Tibial nerve (tissue), 4 donors: Measurements from ENCODE around the gene SRF. TPM values are rescaled to one million over a fixed set of nuclear protein-coding genes. Genes with fewer than 3 reads are reported as not detected.
"Not testable (repeated sequence)": the region's sequence is repeated elsewhere in the genome, so short reads cannot be mapped to it uniquely, and the experiment has no call there.

Source experiments
- DNase-seq, 2 donors: peaks; one replicate each; pipeline ENCODE4 v3.0.0-alpha.2; 2019; ENCODE audit warnings: low spot score in 2 of 2
- H3K27ac ChIP-seq, 4 donors: fragments of 200-600 bp; sonication (generic) in 3 of 4; one replicate each; pipeline ENCODE4 v1.5.1; 2017 to 2019; ENCODE audit warnings: mild to moderate bottlenecking in 1 of 4
- H3K27me3 ChIP-seq, 2 donors: fragments of 200-600 bp; sonication (generic) in 1 of 2; one replicate each; pipeline versions ENCODE4 v1.5.1 to v1.6.0; 2017 to 2019
- H3K36me3 ChIP-seq, 3 donors: fragments of 200-600 bp; sonication (generic); one replicate each; pipeline ENCODE4 v1.5.1; 2018 to 2019
- H3K4me1 ChIP-seq, 4 donors: fragments of 200-600 bp; sonication (generic) in 3 of 4; one replicate each; pipeline ENCODE4 v1.5.1; 2017 to 2019
- H3K4me3 ChIP-seq, 4 donors: fragments of 200-600 bp; sonication (generic) in 3 of 4; one replicate each; pipeline ENCODE4 v1.5.1; 2017 to 2019; ENCODE audit warnings: mild to moderate bottlenecking in 1 of 4, moderate library complexity in 1 of 4
- H3K9me3 ChIP-seq, 4 donors: fragments of 200-600 bp; sonication (generic) in 3 of 4; one replicate each; pipeline ENCODE4 v1.5.1; 2017 to 2019
- EP300 ChIP-seq, 2 donors: sonication (generic); formaldehyde crosslinking; IDR thresholded peaks; one replicate each; pipeline ENCODE4 v1.6.1; 2017; ENCODE audit warnings: antibody characterized with exemption in 2 of 2, mild to moderate bottlenecking in 1 of 2
- POLR2A ChIP-seq, 2 donors: fragments of 450-650 bp; IDR thresholded peaks; one replicate each; pipeline ENCODE4 v1.6.1; 2017; ENCODE audit warnings: antibody characterized with exemption in 2 of 2, mild to moderate bottlenecking in 2 of 2, moderate library complexity in 2 of 2
- WGBS, 2 donors: methylation state at CpG; one replicate each; pipeline ENCODE4 v1.1.5; 2018; 5-methylcytosine and 5-hydroxymethylcytosine counted together
- total RNA-seq, 4 donors: library from RNA; depleted of rRNA; stranded (reverse); fragments of >200 nt; gene quantifications; one replicate each; pipeline ENCODE4 v1.1.0, GENCODE V29; 2016
- TF ChIP-seq, protein P1 (sequence below), 5 experiments: fragments of 200-600 bp in 3 of 5; fragments of 450-650 bp in 2 of 5; sonication (generic) in 3 of 5; IDR thresholded peaks; one replicate each; pipeline ENCODE4 v1.5.1; 2016 to 2019; ENCODE audit warnings: antibody characterized with exemption in 5 of 5, mild to moderate bottlenecking in 3 of 5, moderate library complexity in 2 of 5

The SRF gene
- total RNA-seq, 4 donors from 2014 or later: 28.4 to 49.8 (median 35.3) TPM

- DNase-seq: no peak
- WGBS, 2 donors: 53 to 55% methylated on average over 15 of the region's 15 CpGs
- Histone ChIP-seq H3K27me3 (peaks cover 0 to 4% of the 10 kb centered on the region in 2 donors), H3K36me3 (no peaks in the 10 kb centered on the region), H3K9me3 (no peaks in the 10 kb centered on the region), H3K4me1 (no peaks in the 10 kb centered on the region), H3K27ac (no peak overlapping the region), H3K4me3 (no peak overlapping the region)
- no peak for TF ChIP-seq EP300 (IDR thresholded peaks at IDR 0.05)
- TF ChIP-seq, protein P1, sequence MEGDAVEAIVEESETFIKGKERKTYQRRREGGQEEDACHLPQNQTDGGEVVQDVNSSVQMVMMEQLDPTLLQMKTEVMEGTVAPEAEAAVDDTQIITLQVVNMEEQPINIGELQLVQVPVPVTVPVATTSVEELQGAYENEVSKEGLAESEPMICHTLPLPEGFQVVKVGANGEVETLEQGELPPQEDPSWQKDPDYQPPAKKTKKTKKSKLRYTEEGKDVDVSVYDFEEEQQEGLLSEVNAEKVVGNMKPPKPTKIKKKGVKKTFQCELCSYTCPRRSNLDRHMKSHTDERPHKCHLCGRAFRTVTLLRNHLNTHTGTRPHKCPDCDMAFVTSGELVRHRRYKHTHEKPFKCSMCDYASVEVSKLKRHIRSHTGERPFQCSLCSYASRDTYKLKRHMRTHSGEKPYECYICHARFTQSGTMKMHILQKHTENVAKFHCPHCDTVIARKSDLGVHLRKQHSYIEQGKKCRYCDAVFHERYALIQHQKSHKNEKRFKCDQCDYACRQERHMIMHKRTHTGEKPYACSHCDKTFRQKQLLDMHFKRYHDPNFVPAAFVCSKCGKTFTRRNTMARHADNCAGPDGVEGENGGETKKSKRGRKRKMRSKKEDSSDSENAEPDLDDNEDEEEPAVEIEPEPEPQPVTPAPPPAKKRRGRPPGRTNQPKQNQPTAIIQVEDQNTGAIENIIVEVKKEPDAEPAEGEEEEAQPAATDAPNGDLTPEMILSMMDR (IDR thresholded peaks at IDR 0.05): peak in 3 of 5 experiments; percentile 6 to 12 (median 11)
- TF ChIP-seq POLR2A (IDR thresholded peaks at IDR 0.05): no peak
Measured at GRCh38 chr6:43129434-43130194, 41.5 kb upstream of the SRF start.

GRCh38 chr6:43130429-43130828 lies 40.6 kb upstream of the SRF start:
- H3K4me1 ChIP-seq: no peaks in the 10 kb centered on the region
- WGBS, 2 donors: 94 to 97% methylated on average over 6 to 7 of the region's 7 CpGs
- H3K27ac ChIP-seq: no peak overlapping the region
- DNase-seq: no peak
- TF ChIP-seq POLR2A (IDR thresholded peaks at IDR 0.05) (no peak), EP300 (IDR thresholded peaks at IDR 0.05) (no peak)
- TF ChIP-seq, protein P1 (IDR thresholded peaks at IDR 0.05): no peak
- H3K27me3 ChIP-seq: no peaks in the 10 kb centered on the region
- H3K36me3 ChIP-seq: no peaks in the 10 kb centered on the region
- no peaks in the 10 kb centered on the region for H3K9me3 ChIP-seq
- no peak overlapping the region for H3K4me3 ChIP-seq

DNA sequence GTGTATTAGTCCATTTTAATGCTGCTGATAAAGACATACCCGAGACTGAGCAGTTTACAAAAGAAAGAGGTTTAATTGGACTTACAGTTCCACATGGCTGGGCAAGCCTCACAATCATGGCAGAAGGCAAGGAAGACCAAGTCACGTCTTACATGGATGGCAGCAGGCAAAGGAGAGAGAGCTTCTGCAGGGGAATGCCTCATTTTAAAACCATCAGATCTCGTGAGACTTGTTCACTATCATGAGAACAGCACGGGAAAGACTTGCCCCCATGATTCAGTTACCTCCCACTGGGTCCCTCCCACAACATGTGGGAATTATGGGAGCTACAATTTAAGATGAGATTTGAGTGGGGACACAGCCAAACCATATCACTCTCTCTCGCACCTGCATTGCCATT lies 39.7 kb upstream of the SRF start:
- 81 to 83% methylated on average over 5 of the region's 5 CpGs for WGBS, 2 donors
- not testable (repeated sequence) for H3K36me3 ChIP-seq, H3K27ac ChIP-seq, H3K4me1 ChIP-seq, H3K9me3 ChIP-seq, H3K4me3 ChIP-seq, H3K27me3 ChIP-seq, DNase-seq

DNA sequence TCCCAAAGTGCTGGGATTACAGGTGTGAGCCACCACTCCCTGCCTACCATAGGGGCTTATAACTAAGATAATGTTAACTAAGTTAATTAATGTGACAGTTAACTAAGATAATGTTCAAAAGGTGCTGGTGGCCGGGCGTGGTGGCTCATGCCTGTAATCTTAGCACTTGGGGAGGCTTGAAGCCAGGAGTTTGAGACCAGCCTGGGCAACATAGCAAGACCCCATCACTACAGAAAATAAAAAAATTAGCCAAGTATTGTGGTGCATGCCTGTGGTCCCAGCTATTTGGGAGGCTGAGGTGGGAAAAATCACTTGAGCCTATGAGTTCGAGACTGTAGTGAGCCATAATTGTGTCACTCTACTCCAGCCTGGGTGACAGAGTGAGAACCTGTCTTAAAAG lies 32.8 kb upstream of the SRF start:
- Histone ChIP-seq H3K27me3 (no peaks in the 10 kb centered on the region), H3K9me3 (no peaks in the 10 kb centered on the region), H3K4me1 (peaks cover 0 to 2% (median 1%) of the 10 kb centered on the region in 4 donors), H3K36me3 (no peaks in the 10 kb centered on the region), H3K4me3 (no peak overlapping the region), H3K27ac (no peak overlapping the region)
- DNase-seq: no peak
- WGBS, 2 donors: 97 to 100% methylated on average over 3 of the region's 3 CpGs
- TF ChIP-seq POLR2A (IDR thresholded peaks at IDR 0.05) (no peak), EP300 (IDR thresholded peaks at IDR 0.05) (no peak)
- TF ChIP-seq, protein P1 (IDR thresholded peaks at IDR 0.05): no peak

DNA sequence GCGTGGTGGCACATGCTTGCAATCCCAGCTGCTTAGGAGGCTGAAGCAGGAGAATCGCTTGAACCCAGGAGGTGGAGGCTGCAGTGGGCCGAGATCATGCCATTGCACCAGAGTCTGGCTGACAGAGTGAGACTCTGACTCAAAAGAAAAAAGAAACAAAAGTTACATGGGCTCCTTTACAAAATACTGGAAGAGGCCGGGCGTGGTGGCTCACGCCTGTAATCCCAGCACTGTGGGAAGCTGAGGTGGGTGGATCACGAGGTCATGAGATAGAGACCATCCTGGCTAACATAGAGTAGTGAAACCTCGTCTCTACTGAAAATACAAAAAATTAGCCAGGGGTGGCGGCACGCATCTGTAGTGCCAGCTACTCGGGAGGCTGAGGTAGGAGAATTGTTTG lies 31.1 kb upstream of the SRF start:
- WGBS, 2 donors: 88 to 90% methylated on average over 11 of the region's 11 CpGs
- not testable (repeated sequence) for H3K27ac ChIP-seq, H3K9me3 ChIP-seq, DNase-seq, H3K36me3 ChIP-seq, H3K27me3 ChIP-seq, H3K4me3 ChIP-seq
- peaks cover 4 to 11% (median 8%) of the 10 kb centered on the region in 4 donors for H3K4me1 ChIP-seq

GRCh38 chr6:43141644-43142043 lies 29.4 kb upstream of the SRF start:
- Histone ChIP-seq H3K9me3 (no peaks in the 10 kb centered on the region), H3K27me3 (no peaks in the 10 kb centered on the region), H3K4me3 (no peak overlapping the region), H3K27ac (no peak overlapping the region), H3K36me3 (no peaks in the 10 kb centered on the region), H3K4me1 (peaks cover 4 to 11% (median 8%) of the 10 kb centered on the region in 4 donors)
- TF ChIP-seq POLR2A (IDR thresholded peaks at IDR 0.05): no peak
- no peak for DNase-seq
- WGBS, 2 donors: 87 to 88% methylated on average over 16 of the region's 16 CpGs
